GM19099 (cell line): Measurements from ENCODE around the gene TMEM150C.

Experiments used
- POLR2A ChIP-seq: IDR thresholded peaks from 3 replicates; pipeline ENCODE4 v1.6.1; 2011; ENCODE audit warnings: low read depth; ENCODE audit not compliant: insufficient read length; ENCODE audit errors: extremely low read depth

TMEM150C gene

DNA sequence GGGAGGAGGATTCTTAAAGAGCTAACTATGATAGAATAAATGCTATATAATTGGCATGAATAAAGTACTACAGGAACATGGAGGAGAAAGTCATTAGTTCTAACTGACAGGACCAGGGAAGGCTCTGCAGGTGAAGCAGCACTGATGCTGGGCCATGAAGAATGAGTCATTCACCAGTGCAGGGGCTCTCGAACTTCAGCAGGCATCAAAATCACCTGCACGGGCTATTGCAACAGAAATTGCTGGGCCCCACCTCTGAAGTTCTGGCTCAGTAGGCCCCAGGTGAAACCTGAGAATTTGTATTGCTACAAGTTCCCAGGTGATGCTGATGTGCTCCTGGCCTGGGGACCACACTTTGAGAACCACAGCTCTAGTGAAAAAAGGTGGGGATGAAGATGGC, 33.7 kb downstream of the TMEM150C start:
- no peak for TF ChIP-seq POLR2A

DNA sequence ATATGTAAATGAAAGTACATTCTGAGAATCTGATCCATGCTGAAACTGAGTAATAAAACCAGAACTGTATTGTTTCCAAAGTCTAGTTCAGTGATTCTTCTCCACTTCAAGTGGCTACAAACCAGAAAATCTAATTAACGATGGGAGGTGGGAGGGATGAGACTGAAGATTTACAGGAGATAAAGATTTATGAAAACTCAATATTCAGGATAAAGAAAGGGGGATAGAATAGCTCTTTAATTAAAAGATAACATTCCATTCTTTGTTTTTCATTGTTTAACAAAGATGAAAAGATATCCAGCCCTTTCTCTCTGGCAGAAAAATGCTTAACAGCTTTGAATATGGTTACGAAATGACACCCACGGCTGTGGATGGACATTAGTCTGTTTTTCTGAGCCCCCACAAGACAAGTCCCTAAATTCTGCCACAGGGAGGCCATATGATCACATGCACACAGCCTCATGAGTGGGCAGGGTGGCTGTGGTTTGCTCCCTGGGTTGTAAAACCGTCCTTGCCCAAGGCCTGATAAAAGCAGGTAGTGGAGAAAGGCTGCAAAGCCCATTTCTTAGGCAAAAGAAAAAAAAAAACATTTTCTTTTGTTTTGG, 36.4 kb downstream of the TMEM150C start:
- TF ChIP-seq POLR2A: no peak

DNA sequence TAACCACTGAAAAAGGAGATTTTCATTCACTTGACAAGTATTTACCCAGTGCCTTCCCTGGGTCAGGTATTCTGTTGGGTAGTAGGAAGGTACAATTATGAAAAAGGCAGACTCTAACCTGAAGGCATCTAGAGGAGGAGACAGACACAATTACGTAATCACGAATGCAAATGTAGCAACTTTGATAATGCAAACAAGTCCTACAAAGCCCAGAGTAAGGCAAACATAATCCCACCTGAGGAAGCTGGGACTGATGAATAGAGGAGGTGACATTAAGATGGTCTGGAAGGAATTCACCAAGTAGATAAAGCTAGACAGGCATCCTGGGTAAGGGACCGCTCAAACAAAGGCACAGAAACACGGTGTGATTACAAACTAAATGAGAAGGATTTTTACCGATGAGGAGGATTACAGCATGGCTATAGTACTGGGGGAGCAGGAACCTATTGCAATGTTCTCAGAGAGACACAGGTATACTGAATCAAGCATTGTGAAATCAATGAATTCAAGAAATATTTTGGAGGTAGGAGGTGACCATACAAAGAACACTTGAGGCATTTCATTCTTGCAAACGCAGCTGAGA, 37.1 kb downstream of the TMEM150C start:
- no peak for TF ChIP-seq POLR2A

DNA sequence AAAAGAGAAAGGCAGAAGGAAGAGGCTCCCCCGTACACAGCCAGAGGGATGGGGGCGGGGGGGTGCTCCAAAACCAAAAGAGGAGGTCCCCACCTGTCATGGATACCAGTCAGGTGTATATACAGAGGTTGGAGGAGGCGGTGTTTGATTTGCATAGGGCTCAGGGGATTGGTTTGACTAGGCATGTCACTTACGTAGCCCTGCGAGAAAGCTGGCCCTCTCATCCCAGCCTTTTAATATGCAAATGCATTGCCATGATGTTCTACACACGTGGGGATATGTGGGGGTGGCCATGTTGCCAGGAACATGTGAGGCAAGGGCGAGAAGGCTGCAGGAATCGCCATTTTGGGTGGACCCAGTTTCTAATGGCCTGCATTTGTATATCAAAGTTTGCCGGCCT, 38.6 kb downstream of the TMEM150C start:
- TF ChIP-seq POLR2A: no peak

DNA sequence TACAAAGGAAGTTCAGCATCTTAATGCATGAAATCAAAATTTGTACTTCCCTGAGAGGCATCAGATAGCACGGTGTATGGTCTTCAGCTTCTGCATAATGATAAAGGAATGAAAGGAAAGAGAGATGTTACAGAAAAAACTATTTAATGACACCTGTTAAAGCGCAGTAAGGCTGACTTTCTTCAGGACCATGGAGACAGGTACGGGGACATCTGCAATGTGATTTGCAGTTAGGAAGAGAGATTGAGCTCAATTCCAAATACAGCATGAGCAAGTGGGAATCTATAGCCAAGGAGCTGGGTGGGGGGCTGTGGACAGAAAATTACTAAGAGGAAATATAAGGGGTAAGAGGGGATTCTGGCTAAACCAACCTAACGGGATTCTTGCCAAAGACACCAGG, 39.3 kb downstream of the TMEM150C start:
- no peak for TF ChIP-seq POLR2A

DNA sequence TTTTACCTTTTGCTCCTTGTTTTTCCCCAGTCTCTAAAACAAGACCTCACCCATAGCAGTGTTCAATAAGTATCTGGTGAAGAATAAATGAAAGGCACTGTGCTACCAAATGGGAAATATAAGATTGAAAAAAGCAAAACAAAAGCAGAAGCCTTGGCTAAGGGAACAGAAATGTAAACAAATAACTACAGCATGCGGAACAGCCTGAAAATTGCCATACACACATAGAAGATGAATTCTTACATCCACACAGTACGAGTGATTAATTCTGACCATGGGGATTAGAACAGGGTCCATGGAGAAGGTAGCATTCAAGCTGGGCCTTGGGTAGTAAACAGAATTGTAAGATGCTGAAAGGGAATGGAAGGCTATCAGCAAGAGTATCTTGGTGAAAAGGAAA, 40.5 kb downstream of the TMEM150C start:
- no peak for TF ChIP-seq POLR2A

DNA sequence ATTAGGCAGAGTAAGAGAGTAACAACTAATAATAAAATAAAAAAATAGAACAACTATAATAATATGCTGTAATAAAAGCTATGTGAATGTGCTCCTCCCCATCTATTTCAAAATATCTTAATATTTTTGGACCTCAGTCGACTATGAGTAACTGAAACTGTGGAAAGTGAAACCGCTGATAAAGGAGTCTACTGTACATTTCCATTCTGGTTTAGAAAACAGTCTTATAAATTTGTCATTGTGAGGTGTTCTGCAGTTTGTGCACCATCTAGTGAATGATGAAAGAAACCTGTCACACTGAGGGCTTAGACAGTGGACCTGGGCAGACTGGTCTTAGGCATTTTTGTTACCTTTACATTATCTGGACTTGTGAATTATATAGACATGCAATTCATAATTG, 42.0 kb downstream of the TMEM150C start:
- no peak for TF ChIP-seq POLR2A

DNA sequence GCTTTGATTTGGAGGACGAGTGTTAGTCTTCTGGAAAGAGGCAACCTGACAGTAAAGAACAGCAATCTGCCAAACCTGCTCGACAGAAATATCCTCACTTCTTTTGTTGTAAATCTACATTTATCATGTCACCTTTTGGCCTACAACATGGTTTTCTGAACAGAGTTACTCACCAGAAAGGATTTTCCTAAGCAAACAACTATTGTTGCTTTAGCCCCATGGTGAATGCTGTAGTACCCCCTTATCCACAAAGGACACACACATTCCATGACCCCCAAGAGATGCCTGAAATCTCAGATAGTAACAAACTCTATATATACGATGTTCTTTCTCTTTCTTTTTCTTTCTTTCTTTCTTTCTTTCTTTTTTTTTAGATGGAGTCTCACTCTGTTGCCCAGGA, 42.7 kb downstream of the TMEM150C start:
- TF ChIP-seq POLR2A: no peak

DNA sequence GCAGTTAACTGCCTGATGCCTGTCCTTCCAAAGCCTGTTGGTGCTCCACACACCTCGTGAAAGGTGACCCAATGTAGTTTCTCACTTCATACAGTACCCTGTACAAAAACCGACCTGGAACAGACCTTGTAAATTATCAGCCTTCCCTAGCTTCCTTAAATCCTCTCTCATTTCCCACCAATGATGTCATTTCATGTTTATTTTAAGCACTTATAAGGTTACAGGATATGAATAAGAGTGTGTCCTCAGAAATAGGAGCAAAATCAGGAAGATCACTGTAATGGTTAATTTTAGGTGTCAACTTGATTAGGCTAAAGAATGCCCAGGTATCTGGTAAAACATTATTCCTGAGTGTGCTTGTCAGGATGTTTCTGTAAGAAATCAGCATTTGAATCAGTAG, 44.7 kb downstream of the TMEM150C start:
- no peak for TF ChIP-seq POLR2A

DNA sequence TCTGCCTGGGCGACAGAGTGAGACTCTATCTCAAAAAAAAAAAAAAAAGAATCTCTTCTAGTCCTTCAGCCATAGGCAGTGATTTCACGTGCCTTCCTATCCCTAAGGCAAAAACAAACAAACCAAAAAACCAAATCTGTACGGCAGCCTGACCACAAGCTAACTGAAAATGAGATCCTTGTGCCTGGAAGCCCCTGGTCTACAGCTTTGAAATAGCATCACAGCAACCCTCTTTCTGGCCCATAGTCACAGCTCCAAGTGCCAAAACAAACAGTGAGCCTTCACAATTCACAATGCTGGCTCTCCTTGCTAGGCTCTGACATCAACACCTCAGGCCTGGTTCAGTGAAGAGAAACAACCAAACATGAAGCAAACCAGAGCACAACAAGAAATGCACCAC, 46.1 kb downstream of the TMEM150C start:
- TF ChIP-seq POLR2A: no peak

DNA sequence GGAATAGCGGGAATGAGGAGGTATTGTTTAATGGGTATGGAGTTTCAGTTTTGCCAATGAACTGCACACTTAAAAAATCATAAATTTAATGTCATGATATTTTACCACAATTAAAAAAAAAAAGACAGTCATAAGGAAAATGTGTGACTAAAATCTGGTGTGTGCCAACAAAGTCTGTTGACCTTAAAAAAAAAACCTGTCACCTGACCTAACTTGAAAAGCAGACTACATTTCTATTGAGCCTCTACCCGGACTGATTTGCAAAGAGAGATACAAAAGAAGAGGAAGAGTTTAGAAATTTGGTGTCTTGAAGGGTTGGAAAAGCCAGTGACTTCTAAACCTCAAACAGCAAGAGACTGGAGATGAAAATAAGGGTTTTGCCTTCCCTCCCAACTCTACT, 48.4 kb downstream of the TMEM150C start:
- no peak for TF ChIP-seq POLR2A

DNA sequence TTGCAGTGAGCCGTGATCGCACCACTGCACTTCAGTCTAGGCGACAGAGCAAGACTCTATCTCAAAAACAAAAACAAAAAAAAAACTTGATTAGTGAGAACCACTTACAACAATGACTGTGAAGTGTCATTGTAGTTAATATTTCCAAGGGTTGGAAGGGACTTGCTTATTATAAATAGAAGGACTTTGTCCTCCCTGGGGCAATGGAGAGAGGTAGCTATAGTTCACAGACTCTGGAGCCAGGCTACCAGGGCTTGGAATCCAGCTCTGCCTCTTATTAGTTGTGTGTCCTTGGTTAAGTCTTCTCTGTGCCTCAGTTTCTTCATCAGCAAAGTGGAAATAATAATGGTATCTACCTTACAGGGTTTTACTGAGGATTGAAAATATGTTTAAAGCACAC, 51.6 kb downstream of the TMEM150C start:
- TF ChIP-seq POLR2A: no peak

DNA sequence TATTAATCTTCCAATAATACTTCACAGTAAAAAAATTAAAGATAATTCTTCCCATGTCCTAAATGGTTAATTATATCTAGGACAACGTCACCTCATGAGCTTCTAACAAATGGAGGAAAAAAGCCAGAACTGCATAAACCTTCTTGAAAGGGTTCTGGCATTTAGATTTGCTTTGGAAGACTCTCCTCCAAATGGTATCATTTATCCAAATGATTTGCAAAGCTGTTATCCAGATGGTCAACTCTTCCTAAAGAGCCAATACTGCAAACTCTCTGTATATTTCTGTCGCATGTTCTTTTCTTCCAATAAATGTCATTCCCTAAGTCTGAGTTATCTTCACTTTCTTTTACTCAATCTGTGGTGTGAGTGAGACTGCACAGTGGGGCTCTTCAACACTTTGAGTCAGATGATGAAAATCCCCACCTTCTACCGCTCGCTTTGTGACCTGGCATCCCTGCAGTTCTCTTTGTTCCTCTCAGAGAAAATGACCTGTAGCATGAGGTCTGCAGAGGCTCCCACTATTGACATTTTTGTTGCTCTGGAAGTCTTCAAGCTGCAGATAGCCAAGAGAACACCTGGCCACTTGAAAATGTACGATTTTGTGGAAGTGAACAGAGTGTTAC, 52.9 kb downstream of the TMEM150C start:
- no peak for TF ChIP-seq POLR2A

DNA sequence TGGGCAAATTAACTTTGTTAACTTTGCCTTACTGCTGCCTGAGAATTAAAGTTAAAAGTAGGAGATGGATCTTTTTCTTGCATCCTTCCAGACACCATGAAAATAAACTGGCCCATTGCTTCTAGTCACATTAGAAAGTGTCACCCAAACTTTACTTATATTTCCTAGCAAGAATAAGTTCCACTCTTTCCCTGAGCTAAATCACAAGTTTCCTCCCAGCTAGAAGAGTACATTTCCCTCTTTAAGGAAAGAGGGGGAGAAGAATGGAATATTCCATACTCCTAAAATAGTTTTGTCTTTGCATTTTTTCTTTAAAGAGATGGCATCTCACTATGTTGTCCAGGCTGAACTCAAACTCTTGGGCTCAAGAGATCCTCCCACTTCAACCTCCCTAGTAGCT, 53.8 kb downstream of the TMEM150C start:
- no peak for TF ChIP-seq POLR2A

DNA sequence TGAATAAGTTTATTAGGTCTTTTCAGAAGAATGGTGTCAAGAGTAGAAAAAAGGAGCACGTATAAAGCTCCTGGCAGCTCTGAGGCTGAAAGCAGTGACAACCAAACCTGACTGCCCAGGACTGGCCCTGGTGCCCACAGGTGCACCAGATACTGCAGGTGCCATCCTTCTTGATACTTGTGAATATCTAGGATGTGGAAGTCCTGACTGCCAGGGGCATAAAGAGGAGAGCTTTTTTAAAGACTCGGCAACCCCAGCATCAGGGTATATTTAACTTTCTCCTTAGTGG, 60.7 kb downstream of the TMEM150C start:
- TF ChIP-seq POLR2A: no peak

DNA sequence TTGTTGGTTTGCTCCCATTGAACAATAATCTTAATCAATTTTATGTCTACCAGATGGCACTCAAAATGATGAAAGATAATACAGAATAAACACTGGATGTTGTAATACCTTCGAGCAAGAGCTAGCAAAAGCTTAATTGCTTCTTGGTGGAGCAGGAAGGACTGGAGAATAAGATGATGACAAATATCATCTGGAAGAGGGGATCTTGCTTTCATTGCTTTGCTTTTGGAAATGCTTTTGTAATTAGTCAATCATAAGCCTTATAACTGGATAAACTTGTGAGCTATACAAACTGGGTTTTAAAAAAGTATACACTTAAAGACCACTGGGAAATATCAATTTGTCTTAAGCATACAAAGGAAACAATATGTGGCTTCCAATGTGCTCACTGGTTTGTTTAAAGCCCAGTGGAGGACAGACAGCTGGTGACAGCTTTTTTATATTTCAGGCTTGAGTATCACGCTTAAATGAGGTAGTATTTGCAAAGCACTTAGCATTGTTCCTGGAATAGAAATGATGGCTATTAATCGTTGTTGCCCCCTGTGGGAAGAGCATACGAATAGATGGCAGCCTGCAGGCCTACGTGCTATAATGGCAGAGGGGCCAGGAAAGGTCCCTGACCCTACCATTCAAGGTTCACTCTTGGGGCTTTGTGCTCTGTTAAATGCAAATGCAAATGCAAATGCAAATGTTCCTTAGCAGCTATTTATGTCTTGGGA, 61.2 kb downstream of the TMEM150C start:
- TF ChIP-seq POLR2A: no peak
